Activated CD4-positive, CD25-positive, alpha-beta regulatory T cell (primary cell): ENCODE data around the gene CDH16.
"Not testable (repeated sequence)": the region's sequence is repeated elsewhere in the genome, so short reads cannot be mapped to it uniquely, and the experiment has no call there.

Source experiments
- DNase-seq, 4 experiments: peaks; one replicate each; lab custom pipeline; 2025; lab: John Stamatoyannopoulos, UW

Gene CDH16

DNA sequence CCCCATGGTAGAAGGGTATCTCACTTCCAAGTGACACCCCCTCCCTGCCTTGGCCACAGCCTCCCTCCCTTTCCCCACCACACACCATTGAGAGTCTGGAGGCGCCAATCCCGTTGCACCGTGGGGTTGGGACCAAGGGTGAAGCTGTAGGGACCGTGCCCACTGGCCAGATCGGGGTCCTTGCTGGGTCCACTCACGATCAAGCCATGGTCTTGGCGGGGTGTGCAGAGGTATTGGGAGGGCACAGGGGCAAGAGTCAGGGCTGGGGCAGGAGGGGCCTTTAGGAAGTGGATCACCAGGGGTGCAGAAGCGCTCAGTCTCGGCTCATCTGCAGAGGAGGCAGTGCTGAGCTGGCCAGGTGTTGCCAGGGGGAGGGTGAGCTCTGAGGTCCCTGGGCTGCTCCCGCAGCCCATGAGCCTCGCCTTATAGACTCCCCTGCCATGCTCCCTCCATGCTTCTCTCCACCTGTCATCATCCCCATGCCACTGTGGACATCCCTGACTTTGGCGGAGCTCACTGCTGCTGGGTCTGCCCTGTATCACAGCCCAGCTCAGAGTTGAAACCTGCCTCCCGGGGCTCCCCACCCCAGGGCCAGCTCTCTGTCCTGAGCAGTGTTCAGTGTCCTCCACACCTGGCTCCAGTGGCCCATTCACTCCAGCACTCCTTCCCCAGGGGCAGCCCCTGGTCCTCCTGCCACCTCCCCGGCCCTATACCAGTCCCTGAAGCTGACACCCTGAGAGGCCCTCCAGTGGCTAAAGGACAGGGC is 8.3 kb downstream of the CDH16 start:
- no peak for DNase-seq

DNA sequence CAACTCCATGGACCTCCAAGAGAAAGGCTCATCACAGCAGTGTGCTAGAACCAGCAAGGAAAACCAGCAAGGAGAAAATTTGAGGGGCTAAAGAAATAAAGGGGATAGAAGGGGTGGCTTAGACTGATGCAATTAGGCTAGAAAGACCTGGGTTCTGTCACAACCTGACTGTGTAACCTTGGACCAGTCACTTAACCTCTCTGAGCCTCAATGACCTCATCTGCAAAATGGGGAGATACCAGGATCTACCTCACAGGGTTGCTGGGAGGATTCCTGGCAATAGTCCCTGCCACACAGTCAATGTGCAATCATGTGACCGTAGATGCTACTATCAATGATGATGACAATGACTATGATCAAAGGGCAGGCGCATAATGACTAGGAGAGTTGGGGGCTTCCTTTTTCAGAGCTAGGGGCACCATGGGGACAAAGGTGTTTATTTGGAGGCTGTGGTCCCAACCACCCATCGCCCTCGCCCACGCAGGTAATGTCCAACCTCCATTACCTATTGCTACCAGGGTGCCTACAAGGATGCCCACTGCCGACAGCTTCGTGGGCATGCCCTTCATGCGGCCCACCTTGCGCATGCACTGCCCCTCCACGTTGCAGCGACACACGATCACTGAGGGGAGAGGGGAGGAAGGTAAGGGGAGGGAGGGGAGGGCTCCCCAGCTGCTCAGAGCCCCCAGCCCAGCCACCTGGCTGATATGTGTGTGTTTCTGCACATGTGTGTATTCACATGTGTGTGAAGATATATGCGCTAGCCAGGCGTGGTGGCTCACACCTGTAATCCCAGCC is 9.7 kb downstream of the CDH16 start:
- no peak for DNase-seq

GRCh38 chr16:66908116-66908515 is 10.6 kb downstream of the CDH16 start:
- no peak for DNase-seq

- no peak for DNase-seq
These were observed 11.5 kb downstream of the CDH16 start for GRCh38 chr16:66906916-66907836.

DNA sequence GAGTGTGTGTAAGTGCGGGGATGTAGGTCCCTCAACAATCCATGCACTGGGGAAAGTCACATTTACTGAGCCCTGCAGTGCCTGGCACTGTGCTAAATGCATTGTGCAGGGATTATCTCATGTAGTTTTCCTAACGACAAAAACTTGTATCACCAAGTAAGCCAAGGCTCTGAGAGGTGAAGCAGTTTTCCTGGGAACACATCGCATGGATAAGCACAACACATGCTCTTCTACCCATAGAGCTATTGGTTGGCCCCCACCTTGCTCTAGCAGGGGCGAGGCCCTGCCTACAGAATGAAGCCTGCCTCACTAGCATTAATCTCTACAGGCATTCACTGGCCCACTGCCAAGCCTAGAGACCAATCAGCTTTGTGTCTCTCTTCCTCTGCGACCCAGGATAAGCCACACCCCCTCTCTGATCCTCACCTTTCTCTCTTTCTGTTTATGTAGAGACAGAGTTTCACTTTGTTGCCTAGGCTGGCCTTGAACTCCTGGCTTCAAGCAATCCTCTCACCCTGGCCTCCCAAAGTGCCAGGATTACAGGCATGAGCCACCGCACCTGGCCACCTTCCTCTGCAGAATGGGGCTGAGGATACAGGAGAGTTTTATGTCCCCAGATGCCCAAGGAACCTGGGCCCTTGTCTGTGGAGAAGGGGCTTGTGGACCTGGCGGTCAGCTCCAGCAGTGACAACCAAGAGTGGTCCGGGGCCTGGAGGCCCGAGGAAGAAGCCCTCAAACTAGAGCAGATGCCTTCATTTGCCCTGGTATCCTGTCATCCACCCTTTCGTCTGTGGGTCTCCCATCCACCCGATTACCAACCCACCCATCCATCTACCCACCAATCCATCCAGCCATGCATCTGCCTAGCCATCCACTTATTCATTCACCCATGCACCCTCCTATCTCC is 12.8 kb downstream of the CDH16 start:
- no peak for DNase-seq

- DNase-seq, result no peak
These were observed 13.6 kb downstream of the CDH16 start for GRCh38 chr16:66904846-66905632.

DNA sequence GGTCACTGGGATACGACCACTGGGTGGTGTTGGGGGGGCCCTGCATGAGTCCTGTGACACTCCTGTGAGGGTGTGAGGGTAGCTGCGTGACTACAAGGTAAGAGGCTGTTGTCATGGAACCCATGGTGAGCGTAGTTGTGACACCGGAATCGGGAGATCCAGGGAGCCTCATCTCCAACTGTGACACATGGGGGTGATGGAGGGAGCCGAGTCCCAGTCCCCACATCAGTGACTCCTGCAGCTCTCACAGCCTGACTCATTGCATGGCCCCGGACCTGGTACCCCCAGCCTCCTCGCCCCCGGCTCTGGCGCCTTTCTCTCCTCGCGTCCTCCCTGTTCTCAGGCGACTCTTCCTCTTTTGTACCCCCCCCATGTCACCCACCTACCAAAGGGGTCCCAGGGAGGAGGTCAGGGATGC is 14.2 kb downstream of the CDH16 start:
- DNase-seq, result no peak

GRCh38 chr16:66903544-66904427 is 14.9 kb downstream of the CDH16 start:
- DNase-seq, result no peak

DNA sequence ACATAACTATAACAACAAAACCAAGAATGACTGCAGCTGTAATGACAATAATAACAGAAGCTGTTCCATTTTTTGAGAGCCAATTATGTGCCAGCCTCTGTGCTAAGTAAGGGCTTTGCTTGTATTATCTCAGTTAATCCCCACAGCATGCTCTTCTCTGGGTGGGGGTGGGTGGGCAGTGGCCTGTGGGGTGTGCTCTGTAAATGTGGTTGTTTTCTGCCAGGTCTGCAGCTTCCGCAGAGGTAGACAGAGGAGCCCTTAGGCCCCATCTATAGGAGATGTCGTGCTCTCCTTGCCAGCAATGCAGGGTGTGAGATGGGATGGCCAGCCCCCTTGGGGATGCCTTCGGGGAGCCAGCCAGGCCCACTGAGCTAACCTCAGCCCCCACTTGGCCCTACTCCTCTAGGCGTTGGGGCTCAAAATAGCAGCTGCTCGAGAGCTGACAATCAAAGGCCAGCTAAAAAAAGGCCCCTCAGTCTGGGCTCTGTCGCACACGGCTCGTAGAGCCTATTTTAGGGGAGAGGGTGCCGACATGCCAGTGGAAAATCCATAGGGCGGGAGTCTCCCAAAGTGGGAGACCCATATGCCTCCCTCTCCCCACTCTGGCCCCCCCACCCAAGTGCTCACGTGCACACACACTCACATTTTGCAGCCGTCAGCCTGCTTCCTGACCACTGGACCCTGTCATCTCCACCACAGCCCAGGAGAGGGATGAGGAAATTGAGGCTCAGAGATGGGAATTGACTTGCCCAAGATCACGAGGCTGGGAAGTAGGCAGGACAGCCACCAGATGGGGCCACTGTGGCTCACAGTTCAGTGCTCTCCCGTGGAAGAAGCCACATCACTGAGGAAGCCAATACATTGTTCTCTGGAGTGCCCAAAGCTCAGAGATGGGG is 15.8 kb downstream of the CDH16 start:
- no peak for DNase-seq

GRCh38 chr16:66901626-66902025 is 17.1 kb downstream of the CDH16 start:
- no peak for DNase-seq

DNA sequence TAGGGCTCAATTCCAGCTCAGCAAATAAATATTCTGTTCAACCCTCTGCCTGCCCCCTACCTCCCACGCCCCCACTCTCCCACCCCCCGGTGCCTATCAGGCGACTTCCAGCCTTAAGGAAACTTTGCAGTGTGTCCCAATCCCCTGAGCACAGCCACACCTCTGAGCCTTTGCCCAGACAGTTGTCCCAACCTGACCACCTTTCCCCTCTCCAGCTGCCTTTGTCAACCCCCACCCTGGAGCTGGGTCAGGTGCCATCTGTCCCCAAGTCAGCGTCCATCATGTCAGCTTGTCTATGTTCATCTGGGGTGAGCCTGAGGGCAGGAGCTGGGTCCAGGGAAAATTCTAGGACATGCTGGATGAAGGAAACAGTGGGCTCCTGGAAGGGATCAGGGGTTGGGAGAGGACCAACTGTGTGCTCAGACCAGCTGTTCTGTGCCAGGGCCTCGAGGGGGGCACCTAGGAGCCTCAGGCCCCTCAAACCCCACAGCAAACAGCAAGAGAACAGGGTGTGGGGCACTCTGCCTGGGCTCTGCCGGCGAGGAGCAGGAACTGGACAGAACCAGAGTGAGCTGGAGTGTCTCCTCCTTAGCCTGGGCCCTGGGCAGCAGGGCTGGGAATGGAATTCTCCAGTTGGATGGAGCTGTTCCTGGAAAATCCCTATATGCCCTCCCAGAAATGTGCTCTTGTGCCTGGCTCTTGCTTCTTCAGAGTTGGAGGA is 17.8 kb downstream of the CDH16 start:
- DNase-seq, result no peak

DNA sequence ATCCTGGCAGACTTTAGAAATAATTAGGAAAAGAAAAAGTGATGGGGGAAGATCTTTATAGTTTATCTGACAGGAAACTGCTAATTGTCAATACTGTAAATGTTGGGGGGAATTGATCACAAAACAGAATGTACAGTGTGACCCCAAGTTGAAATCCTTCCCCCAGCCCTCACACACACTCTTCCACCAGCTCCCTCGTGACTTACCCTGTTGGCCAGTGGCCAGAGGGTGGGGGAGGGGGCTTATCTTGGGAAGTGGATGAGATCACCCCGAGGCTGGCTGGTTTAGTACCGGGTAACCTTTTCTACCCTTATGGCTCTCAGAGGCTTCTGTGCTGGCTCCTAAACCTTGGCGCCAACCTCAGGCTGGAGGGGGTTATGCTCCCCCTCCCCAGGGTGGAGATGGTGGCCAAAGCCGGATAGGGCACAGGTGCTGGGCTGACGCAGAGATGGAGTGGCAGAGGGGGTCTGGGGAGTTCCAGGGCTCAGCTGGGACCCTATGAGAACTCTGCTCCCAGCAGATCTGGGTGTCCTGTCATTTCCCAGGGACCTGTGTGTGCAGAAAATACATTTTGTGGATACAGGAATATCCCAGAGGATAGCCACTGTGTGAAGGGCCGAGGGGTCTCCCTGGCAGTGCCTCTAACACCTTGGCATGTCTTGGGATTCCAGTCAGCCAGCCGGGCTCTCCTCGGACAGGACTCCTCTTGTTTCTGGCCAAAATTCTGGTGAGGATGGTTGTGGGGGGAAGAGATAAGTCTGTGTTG is 18.6 kb downstream of the CDH16 start:
- DNase-seq, result no peak

DNA sequence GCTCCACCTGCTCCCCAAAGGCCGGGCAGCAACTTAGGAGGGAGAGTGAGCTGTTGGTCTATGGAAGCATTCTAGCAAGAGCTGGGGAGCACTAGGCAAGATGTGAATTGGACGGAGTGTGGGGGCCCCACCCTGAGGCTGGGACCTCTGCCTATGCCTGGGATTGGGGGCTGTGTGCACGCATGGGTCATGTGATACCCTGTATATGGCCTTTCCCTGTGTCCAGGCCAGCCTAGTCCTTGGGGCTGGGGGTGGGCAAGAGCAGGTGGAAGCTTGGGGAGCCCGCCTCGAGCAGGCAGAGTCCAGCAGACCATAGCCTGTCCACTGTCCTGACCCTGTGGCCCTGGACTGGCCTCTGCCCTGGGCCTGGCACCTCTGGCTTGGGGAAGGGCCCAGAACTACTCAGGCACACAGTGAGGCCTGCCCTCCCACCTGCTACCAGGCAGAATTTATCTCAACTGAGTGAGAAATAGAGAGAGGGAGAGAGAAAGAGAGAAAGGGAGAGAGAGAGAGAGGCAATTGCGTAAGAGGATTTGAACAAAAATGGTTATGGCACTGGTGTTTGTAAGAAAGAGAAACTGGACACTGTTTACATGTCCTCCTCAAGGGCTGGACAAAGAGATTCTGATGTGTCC is 19.3 kb downstream of the CDH16 start:
- no peak for DNase-seq

- no peak for DNase-seq
These were observed 19.8 kb downstream of the CDH16 start for GRCh38 chr16:66898933-66899309.

DNA sequence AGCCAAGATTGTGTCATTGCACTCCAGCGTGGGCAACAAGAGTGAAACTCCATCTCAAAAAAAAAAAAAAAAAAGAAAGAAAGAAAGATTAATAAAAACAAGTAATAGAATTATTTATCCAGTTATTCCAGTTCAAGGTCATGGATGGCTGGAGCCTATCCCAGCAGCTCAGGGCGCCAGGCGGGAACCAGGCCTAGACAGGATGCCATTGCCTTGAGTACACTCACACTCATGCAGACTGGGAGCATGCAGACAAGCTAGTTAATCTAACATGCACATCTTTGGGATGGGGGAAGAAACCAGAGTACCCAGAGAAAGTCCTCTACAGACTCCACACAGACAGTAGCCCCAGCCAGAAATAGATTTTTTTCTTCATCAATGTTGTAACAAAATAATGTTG is 20.5 kb downstream of the CDH16 start:
- DNase-seq, result no peak

DNA sequence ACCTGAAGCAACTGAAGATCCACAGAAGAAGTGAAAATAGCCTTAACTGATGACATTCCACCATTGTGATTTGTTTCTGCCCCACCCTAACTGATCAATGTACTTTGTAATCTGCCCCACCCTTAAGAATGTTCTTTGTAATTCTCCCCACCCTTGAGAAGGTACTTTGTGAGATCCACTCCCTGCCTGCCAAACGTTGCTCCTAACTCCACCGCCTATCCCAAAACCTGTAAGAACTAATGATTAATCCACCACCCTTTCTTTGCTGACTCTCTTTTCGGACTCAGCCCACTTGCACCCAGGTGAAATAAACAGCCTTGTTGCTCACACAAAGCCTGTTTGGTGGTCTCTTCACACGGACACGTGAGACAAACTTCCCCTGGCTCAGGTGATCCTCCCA is 22.0 kb downstream of the CDH16 start:
- DNase-seq, result not testable (repeated sequence)

GRCh38 chr16:66895999-66896398 is 22.7 kb downstream of the CDH16 start:
- DNase-seq, result no peak
